Caco-2 (cell line): ENCODE data around the gene CCNI2. TPM values are rescaled to one million over a fixed set of nuclear protein-coding genes. Genes with fewer than 3 reads are reported as not detected.

ENCODE experiments used
- BruUV-seq: library from RNA; stranded (reverse); fragments of 400-500 nt; replicated peaks from 2 replicates; lab custom pipeline; 2021; lab: Mats Ljungman, UMichigan
- CTCF ChIA-PET: fragments of 300-600 bp; sonication (Branson Sonifier 250); formaldehyde crosslinking; loops from one replicate; lab custom pipeline; 2022; ENCODE audit warnings: antibody characterized with exemption; lab: Charles Lee
- POLR2A ChIA-PET: fragments of 300-600 bp; sonication (Branson Sonifier 250); formaldehyde crosslinking; loops from one replicate; lab custom pipeline; 2022; ENCODE audit warnings: antibody characterized with exemption; lab: Charles Lee
- DNase-seq, 2 experiments: peaks; one replicate each; pipeline versions ENCODE4 v3.0.0 to v3.0.0-alpha.2; 2020 to 2022
- H3K27me3 ChIP-seq: replicated peaks from 2 replicates; pipeline ENCODE4 v1.6.0; 2011; ENCODE audit warnings: low read length; ENCODE audit not compliant: control insufficient read depth, insufficient read depth
- H3K36me3 ChIP-seq: 2 replicates; pipeline ENCODE4 v1.5.1; 2011; ENCODE audit warnings: low read length; ENCODE audit not compliant: control insufficient read depth, insufficient read depth
- H3K4me1 ChIP-seq: fragments of 250-450 bp; sonication (Bioruptor Pico); 2 replicates; pipeline ENCODE4 v1.5.1; 2020; ENCODE audit warnings: mild to moderate bottlenecking
- H3K4me3 ChIP-seq: 2 replicates; pipeline ENCODE4 v1.5.1; 2011; ENCODE audit warnings: low read depth, mild to moderate bottlenecking, control low read depth, low read length
- H3K9me3 ChIP-seq: fragments of 250-450 bp; sonication (Bioruptor Pico); 2 replicates; pipeline ENCODE4 v1.5.1; 2020; ENCODE audit warnings: mild to moderate bottlenecking, moderate library complexity
- H3K27ac Mint-ChIP-seq: one replicate; pipeline ENCODE4 v1.8.0; 2022; ENCODE audit warnings: mixed read lengths; ENCODE audit not compliant: unreplicated experiment
- H3K27me3 Mint-ChIP-seq: one replicate; pipeline ENCODE4 v1.8.0; 2022; ENCODE audit warnings: mixed read lengths; ENCODE audit not compliant: insufficient read depth, unreplicated experiment
- H3K36me3 Mint-ChIP-seq: one replicate; pipeline ENCODE4 v1.8.0; 2022; ENCODE audit warnings: mild to moderate bottlenecking, mixed read lengths; ENCODE audit not compliant: insufficient read depth, unreplicated experiment
- H3K4me1 Mint-ChIP-seq: one replicate; pipeline ENCODE4 v1.8.0; 2022; ENCODE audit warnings: low read depth, mixed read lengths; ENCODE audit not compliant: unreplicated experiment
- H3K4me3 Mint-ChIP-seq: one replicate; pipeline ENCODE4 v1.8.0; 2022; ENCODE audit warnings: mild to moderate bottlenecking, moderate library complexity, mixed read lengths; ENCODE audit not compliant: unreplicated experiment
- H3K9me3 Mint-ChIP-seq: one replicate; pipeline ENCODE4 v1.8.0; 2022; ENCODE audit warnings: mixed read lengths; ENCODE audit not compliant: unreplicated experiment
- CTCF ChIP-seq, 2 experiments: fragments of 200-600 bp in 1 of 2; IDR thresholded peaks; 1 replicate in 1 of 2; 2 replicates in 1 of 2; pipeline versions ENCODE4 v1.5.1 to v1.8.0; 2011 to 2022; ENCODE audit warnings: antibody characterized with exemption in 1 of 2, control low read depth in 1 of 2, inconsistent platforms in 1 of 2, low read depth in 1 of 2, low read length in 1 of 2, mild to moderate bottlenecking in 1 of 2, moderate library complexity in 1 of 2; ENCODE audit not compliant: insufficient read depth in 1 of 2, severe bottlenecking in 1 of 2, unreplicated experiment in 1 of 2
- intact Hi-C: fragments of 100-400 bp; cut with micrococcal nuclease; formaldehyde crosslinking; loops from one replicate; pipeline ENCODE4 v1.10.0; 2022; ENCODE audit not compliant: unreplicated experiment
- total RNA-seq: library from RNA; stranded (reverse); gene quantifications from 2 replicates; pipeline ENCODE4 v1.2.3, GENCODE V29; 2022

Gene CCNI2
- total RNA-seq, 1 experiment from 2014 or later: 0.18 TPM

- Mint-ChIP-seq H3K4me3 (peak overlapping the region; percentile 35), H3K36me3 (no peaks in the 10 kb centered on the region), H3K27ac (no peak overlapping the region), H3K9me3 (peaks cover 7% of the 10 kb centered on the region), H3K4me1 (no peaks in the 10 kb centered on the region), H3K27me3 (peaks cover 8% of the 10 kb centered on the region)
- ChIA-PET CTCF (no interaction called here), POLR2A (no interaction called here)
- intact Hi-C loops: no loop called here
- no peak for TF ChIP-seq CTCF (IDR thresholded peaks at IDR 0.05; ENCODE audit: insufficient read depth in 1 of 2, low read depth in 1 of 2, low read length in 1 of 2, severe bottlenecking in 1 of 2, unreplicated experiment in 1 of 2)
- BruUV-seq: no TSS peak
- no peak for DNase-seq
- Histone ChIP-seq H3K27me3 (no peaks in the 10 kb centered on the region), H3K9me3 (no peaks in the 10 kb centered on the region), H3K4me3 (no peak overlapping the region; the same call in 1 of the 2 replicates), H3K36me3 (no peaks in the 10 kb centered on the region), H3K4me1 (no peaks in the 10 kb centered on the region)
Measured at GRCh38 chr5:132746592-132746953, 653 bp upstream of the CCNI2 start.

GRCh38 chr5:132747616-132748440 lies 602 bp downstream of the CCNI2 start:
- no peak for DNase-seq
- Histone ChIP-seq H3K9me3 (no peaks in the 10 kb centered on the region), H3K27me3 (no peaks in the 10 kb centered on the region), H3K4me1 (no peaks in the 10 kb centered on the region), H3K36me3 (no peaks in the 10 kb centered on the region), H3K4me3 (no peak overlapping the region)
- POLR2A ChIA-PET: no interaction called here
- peaks cover 6% of the 10 kb centered on the region for H3K9me3 Mint-ChIP-seq
- H3K36me3 Mint-ChIP-seq: peaks cover 6% of the 10 kb centered on the region
- CTCF ChIA-PET: interaction anchor here (0.9 to 1.0 kb wide), 2 partner anchors 72 kb away, joined by 3 to 4 read pairs; no protein-coding TSS in a partner anchor
- H3K4me1 Mint-ChIP-seq: no peaks in the 10 kb centered on the region
- H3K27me3 Mint-ChIP-seq: peaks cover 8% of the 10 kb centered on the region
- no peak for TF ChIP-seq CTCF (IDR thresholded peaks at IDR 0.05; ENCODE audit: insufficient read depth in 1 of 2, low read depth in 1 of 2, low read length in 1 of 2, severe bottlenecking in 1 of 2, unreplicated experiment in 1 of 2)
- H3K4me3 Mint-ChIP-seq: no peak overlapping the region
- intact Hi-C loops: no loop called here
- no peak overlapping the region for H3K27ac Mint-ChIP-seq
- BruUV-seq: no TSS peak

- H3K27me3 Mint-ChIP-seq: peaks cover 3% of the 10 kb centered on the region
Measured at GRCh38 chr5:132748522-132749000, 1.3 kb downstream of the CCNI2 start.

More at GRCh38 chr5:132748522-132749000, 1.3 kb downstream of the CCNI2 start:
- no peaks in the 10 kb centered on the region for H3K9me3 Mint-ChIP-seq
- CTCF ChIA-PET: interaction anchor here (0.6 to 0.9 kb wide), 3 partner anchors 52 to 72 kb away, joined by 3 to 4 read pairs (median 4); no protein-coding TSS in a partner anchor
- no peak for DNase-seq
- no peak for TF ChIP-seq CTCF (IDR thresholded peaks at IDR 0.05; ENCODE audit: insufficient read depth in 1 of 2, low read depth in 1 of 2, low read length in 1 of 2, severe bottlenecking in 1 of 2, unreplicated experiment in 1 of 2)
- POLR2A ChIA-PET: no interaction called here
- intact Hi-C loops: no loop called here
- Histone ChIP-seq H3K27me3 (no peaks in the 10 kb centered on the region), H3K9me3 (no peaks in the 10 kb centered on the region), H3K36me3 (no peaks in the 10 kb centered on the region), H3K4me1 (no peaks in the 10 kb centered on the region), H3K4me3 (no peak overlapping the region)
- no peak overlapping the region for H3K27ac Mint-ChIP-seq
- BruUV-seq: no TSS peak
- H3K4me3 Mint-ChIP-seq: no peak overlapping the region
- H3K4me1 Mint-ChIP-seq: no peaks in the 10 kb centered on the region
- H3K36me3 Mint-ChIP-seq: peaks cover 6% of the 10 kb centered on the region
